ENCODE measurements around the gene PCDH15. TPM values are rescaled to one million over a fixed set of nuclear protein-coding genes. Genes with fewer than 3 reads are reported as not detected.
A peak's percentile ranks its signal among the peaks of the same experiment; 100 is the strongest.

The PCDH15 gene
- total RNA-seq, 1 experiment from 2014 or later, result 0.61 TPM

- no peak overlapping the region for H2BK15ac ChIP-seq (ENCODE audit: low read depth, low read length)
- H3K14ac ChIP-seq (ENCODE audit: insufficient read depth, low read length), result no peak overlapping the region
- no peaks in the 10 kb centered on the region for H3K23me2 ChIP-seq (ENCODE audit: insufficient read length, low read depth, low read length, poor library complexity, severe bottlenecking)
- H4K91ac ChIP-seq (ENCODE audit: insufficient read length, low read depth, low read length), result no peak overlapping the region
- no peaks in the 10 kb centered on the region for H3K27me3 ChIP-seq (ENCODE audit: insufficient read depth, low read length)
- H3T11ph ChIP-seq (ENCODE audit: low read length), result no peak overlapping the region
- Mint-ChIP-seq H3K4me1 (no peaks in the 10 kb centered on the region), H3K27me3 (ENCODE audit: low read depth) (0 out of 2 replicates have a peak, but pooled peaks cover 1% of the 10 kb centered on the region), H3K4me3 (no peak overlapping the region), H3K36me3 (ENCODE audit: insufficient read depth in 1 of 3, low read depth in 3 of 3) (no peaks in the 10 kb centered on the region), H3K9me3 (no peaks in the 10 kb centered on the region; a peak in 1 of 5 replicates), H3K27ac (no peak overlapping the region)
- no peak overlapping the region for H3K18ac ChIP-seq (ENCODE audit: insufficient read length, low read depth, low read length)
- WGBS (ENCODE audit: extremely low coverage, insufficient read length, low lambda C conversion rate), result no CpG with 5 or more reads among the region's 8 CpGs
- no peak overlapping the region for H2AK5ac ChIP-seq (ENCODE audit: insufficient read length, low read length)
- H4K20me1 ChIP-seq (ENCODE audit: control insufficient read depth, insufficient read depth, insufficient read length), result no peaks in the 10 kb centered on the region
- no peak overlapping the region for H2BK120ac ChIP-seq (ENCODE audit: low read depth, low read length, poor library complexity, severe bottlenecking)
- no peaks in the 10 kb centered on the region for H3K4me1 ChIP-seq (ENCODE audit: insufficient read depth, low read length)
- H3K4me2 ChIP-seq (ENCODE audit: insufficient read depth, insufficient read length, low read length), result no peak overlapping the region
- no peak overlapping the region for H3K56ac ChIP-seq (ENCODE audit: insufficient read length, low read depth, low read length)
- no peak overlapping the region for H2BK5ac ChIP-seq (ENCODE audit: insufficient read length, low read length)
- H3K79me1 ChIP-seq (ENCODE audit: insufficient read depth, low read depth, low read length, poor library complexity, severe bottlenecking), result no peaks in the 10 kb centered on the region
- H3K9me3 ChIP-seq (ENCODE audit: control insufficient read depth, low read depth, low read length), result no peaks in the 10 kb centered on the region
- H3K23ac ChIP-seq (ENCODE audit: insufficient read length, low read depth, low read length), result no peak overlapping the region
- no peak overlapping the region for H3K4ac ChIP-seq (ENCODE audit: low read depth, low read length)
- no peak overlapping the region for H4K8ac ChIP-seq (replicated peaks; ENCODE audit: insufficient read length, low read depth, low read length)
- no peak overlapping the region for H2BK20ac ChIP-seq (ENCODE audit: low read depth, low read length, poor library complexity, severe bottlenecking)
- no peak overlapping the region for H4K5ac ChIP-seq (ENCODE audit: insufficient read length, low read depth, low read length)
- no peak overlapping the region for H3K27ac ChIP-seq (ENCODE audit: insufficient read length, low read depth, low read length)
- no peak overlapping the region for H3K9ac ChIP-seq (ENCODE audit: extremely low read depth, insufficient read length, low read length)
- H2AFZ ChIP-seq (ENCODE audit: low read length), result peak overlapping the region; percentile 96
- H3K79me2 ChIP-seq (ENCODE audit: insufficient read depth, low read length), result no peaks in the 10 kb centered on the region
- peak; percentile 63 for DNase-seq
- no peak overlapping the region for H2BK12ac ChIP-seq (ENCODE audit: insufficient read length, low read depth, low read length)
- peak; percentile 82 for TF ChIP-seq CTCF (conservative IDR thresholded peaks at IDR 0.05)
These were observed 1014.7 kb downstream of the PCDH15 start for GRCh38 chr10:53786236-53786900.

Measured in H9 (cell line).